GM19043 (cell line): ENCODE data around the gene GUCY2C.

ENCODE experiments used
- ATAC-seq: cut with Tn5 transposase; IDR thresholded peaks from one replicate; pipeline ENCODE4 v1.9.1; 2021; ENCODE audit warnings: low read depth; ENCODE audit not compliant: unreplicated experiment

GUCY2C gene

GRCh38 chr12:14629832-14630710, 66.3 kb downstream of the GUCY2C start:
- ATAC-seq: peak; percentile 96

- no peak for ATAC-seq
Measured at GRCh38 chr12:14628771-14629170, 67.6 kb downstream of the GUCY2C start.

- ATAC-seq: peak; percentile 52
Measured at GRCh38 chr12:14621826-14622225, 74.6 kb downstream of the GUCY2C start.

- ATAC-seq: peak; percentile 65
Measured at GRCh38 chr12:14619741-14620501, 76.5 kb downstream of the GUCY2C start.

GRCh38 chr12:14618983-14619382, 77.4 kb downstream of the GUCY2C start:
- no peak for ATAC-seq

GRCh38 chr12:14614704-14615121, 81.7 kb downstream of the GUCY2C start:
- peak; percentile 45 for ATAC-seq

GRCh38 chr12:14613718-14614117, 82.7 kb downstream of the GUCY2C start:
- peak; percentile 91 for ATAC-seq

- ATAC-seq: no peak
Measured at GRCh38 chr12:14612898-14613445, 83.4 kb downstream of the GUCY2C start.

- ATAC-seq: no peak
Measured at GRCh38 chr12:14612250-14612649, 84.1 kb downstream of the GUCY2C start.

- ATAC-seq: no peak
Measured at GRCh38 chr12:14611640-14612203, 84.7 kb downstream of the GUCY2C start.

- no peak for ATAC-seq
Measured at GRCh38 chr12:14607568-14607967, 88.8 kb downstream of the GUCY2C start.

GRCh38 chr12:14605401-14605989, 90.9 kb downstream of the GUCY2C start:
- ATAC-seq: no peak

- ATAC-seq: no peak
Measured at GRCh38 chr12:14601692-14602478, 94.5 kb downstream of the GUCY2C start.

GRCh38 chr12:14597480-14597879, 98.9 kb downstream of the GUCY2C start:
- no peak for ATAC-seq

GRCh38 chr12:14591719-14592118, 104.7 kb downstream of the GUCY2C start:
- no peak for ATAC-seq

GRCh38 chr12:14589169-14590004, 107.0 kb downstream of the GUCY2C start:
- no peak for ATAC-seq

GRCh38 chr12:14588571-14588970, 107.8 kb downstream of the GUCY2C start:
- no peak for ATAC-seq

- no peak for ATAC-seq
Measured at GRCh38 chr12:14578646-14579045, 117.8 kb downstream of the GUCY2C start.

- ATAC-seq: no peak
Measured at GRCh38 chr12:14577344-14577743, 119.1 kb downstream of the GUCY2C start.
